HepG2 (cell line): ENCODE data around the gene TCF25. TPM values are rescaled to one million over a fixed set of nuclear protein-coding genes. Genes with fewer than 3 reads are reported as not detected.

Experiments
- ARNT2 ChIP-seq: sonication (generic); formaldehyde crosslinking; IDR thresholded peaks from 2 replicates; pipeline ENCODE4 v1.8.0; 2022; ENCODE audit warnings: mild to moderate bottlenecking, low read depth, missing genetic modification reagents, moderate library complexity
- BCL6 ChIP-seq: IDR thresholded peaks from 2 replicates; pipeline ENCODE4 v1.6.1; 2016; ENCODE audit warnings: missing genetic modification reagents, missing compliant biosample characterization
- ETV5 ChIP-seq: IDR thresholded peaks from 2 replicates; pipeline ENCODE4 v1.6.1; 2018; ENCODE audit warnings: missing biosample characterization, missing genetic modification reagents, inconsistent platforms, borderline replicate concordance
- FUBP1 ChIP-seq: sonication (generic); formaldehyde crosslinking; IDR thresholded peaks from 2 replicates; pipeline ENCODE4 v1.5.1; 2020; ENCODE audit warnings: missing genetic modification reagents, mild to moderate bottlenecking, borderline replicate concordance
- GFI1 ChIP-seq: sonication (generic); formaldehyde crosslinking; IDR thresholded peaks from 2 replicates; pipeline ENCODE4 v1.5.0; 2020; ENCODE audit warnings: missing genetic modification reagents, mild to moderate bottlenecking, borderline replicate concordance
- JUND ChIP-seq: sonication (generic); formaldehyde crosslinking; IDR thresholded peaks from 2 replicates; pipeline ENCODE4 v1.8.0; 2022; ENCODE audit warnings: mild to moderate bottlenecking, missing genetic modification reagents
- POLR2AphosphoS5 ChIP-seq: IDR thresholded peaks from 2 replicates; pipeline ENCODE4 v1.6.1; 2012; ENCODE audit warnings: low read depth, low read length
- SOX5 ChIP-seq: IDR thresholded peaks from 2 replicates; pipeline ENCODE4 v1.6.1; 2016; ENCODE audit warnings: borderline replicate concordance
- SP4 ChIP-seq: sonication (generic); formaldehyde crosslinking; IDR thresholded peaks from 2 replicates; pipeline ENCODE4 v1.8.1; 2023; ENCODE audit warnings: mild to moderate bottlenecking, missing genetic modification reagents
- TEAD3 ChIP-seq: optimal IDR thresholded peaks from 2 replicates; pipeline ENCODE3; 2016; ENCODE audit warnings: borderline replicate concordance
- ZNF180 ChIP-seq: sonication (generic); formaldehyde crosslinking; IDR thresholded peaks from 2 replicates; pipeline ENCODE4 v1.4.0; 2020; ENCODE audit warnings: low read depth, missing genetic modification reagents, borderline replicate concordance
- ZNF274 ChIP-seq: sonication (generic); formaldehyde crosslinking; IDR thresholded peaks from 2 replicates; pipeline ENCODE4 v1.5.1; 2020; ENCODE audit warnings: mild to moderate bottlenecking, missing genetic modification reagents
- ZNF549 ChIP-seq: sonication (generic); formaldehyde crosslinking; IDR thresholded peaks from 2 replicates; pipeline ENCODE4 v1.5.0; 2020; ENCODE audit warnings: missing genetic modification reagents
- ZNF567 ChIP-seq: sonication (generic); formaldehyde crosslinking; IDR thresholded peaks from 2 replicates; pipeline ENCODE4 v1.8.1; 2023; ENCODE audit warnings: mild to moderate bottlenecking, missing genetic modification reagents, borderline replicate concordance
- ZNF574 ChIP-seq: sonication (generic); formaldehyde crosslinking; IDR thresholded peaks from 2 replicates; pipeline ENCODE4 v1.4.0; 2020; ENCODE audit warnings: missing genetic modification reagents
- ZNF770 ChIP-seq: sonication (generic); formaldehyde crosslinking; IDR thresholded peaks from 2 replicates; pipeline ENCODE4 v1.5.0; 2020; ENCODE audit warnings: mild to moderate bottlenecking, missing genetic modification reagents
- polyA plus RNA-seq, 8 experiments: library from polyadenylated mRNA; depleted of rRNA in 3 of 8; stranded (reverse) in 7 of 8; unstranded in 1 of 8; fragments of >200 nt; fragmentation: Illumina TruSeq in 4 of 8; extraction: Trizol in 4 of 8; gene quantifications; 2 replicates each; pipeline versions ENCODE4 v1.2.1 to v1.2.3, GENCODE V29; 2011 to 2016; ENCODE audit warnings: low read depth in 4 of 8, missing spikeins in 1 of 8, mixed read lengths in 1 of 8; ENCODE audit not compliant: insufficient read depth in 1 of 8
- total RNA-seq, 5 experiments: library from RNA; depleted of rRNA; stranded (reverse); fragments of >200 nt; fragmentation: Illumina TruSeq; extraction: Trizol; gene quantifications; 2 replicates each; pipeline ENCODE4 v1.2.3, GENCODE V29; 2016; ENCODE audit warnings: low read depth in 1 of 5
- TF ChIP-seq, protein P1 (sequence below): sonication (generic); formaldehyde crosslinking; IDR thresholded peaks from 2 replicates; pipeline ENCODE4 v1.5.0; 2020; ENCODE audit warnings: mild to moderate bottlenecking, missing genetic modification reagents
- TF ChIP-seq, protein P2 (sequence below): sonication (generic); formaldehyde crosslinking; IDR thresholded peaks from 2 replicates; pipeline ENCODE4 v1.4.0; 2020; ENCODE audit warnings: missing genetic modification reagents

The TCF25 gene
- total and polyA plus RNA-seq, 2 of the 13 experiments (the other 11 are each of a cell fraction or from before 2014, with no cell fraction given): 138 to 206 TPM

- no peak for TF ChIP-seq FUBP1 (CRISPR knock-in tag)
- peak; percentile 40; the same call in 1 of the 2 replicates for TF ChIP-seq ZNF574 (CRISPR knock-in tag)
- TF ChIP-seq ETV5 (CRISPR knock-in tag): peak; percentile 22; the same call in 1 of the 2 replicates
- TF ChIP-seq JUND (CRISPR knock-in tag): no peak
- TF ChIP-seq SOX5: peak; percentile 54; the same call in 1 of the 2 replicates
- TF ChIP-seq, protein P1, sequence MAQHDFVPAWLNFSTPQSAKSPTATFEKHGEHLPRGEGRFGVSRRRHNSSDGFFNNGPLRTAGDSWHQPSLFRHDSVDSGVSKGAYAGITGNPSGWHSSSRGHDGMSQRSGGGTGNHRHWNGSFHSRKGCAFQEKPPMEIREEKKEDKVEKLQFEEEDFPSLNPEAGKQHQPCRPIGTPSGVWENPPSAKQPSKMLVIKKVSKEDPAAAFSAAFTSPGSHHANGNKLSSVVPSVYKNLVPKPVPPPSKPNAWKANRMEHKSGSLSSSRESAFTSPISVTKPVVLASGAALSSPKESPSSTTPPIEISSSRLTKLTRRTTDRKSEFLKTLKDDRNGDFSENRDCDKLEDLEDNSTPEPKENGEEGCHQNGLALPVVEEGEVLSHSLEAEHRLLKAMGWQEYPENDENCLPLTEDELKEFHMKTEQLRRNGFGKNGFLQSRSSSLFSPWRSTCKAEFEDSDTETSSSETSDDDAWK (CRISPR knock-in tag): no peak
- peak; percentile 37; the same call in 1 of the 2 replicates for TF ChIP-seq ZNF770 (CRISPR knock-in tag)
- no peak for TF ChIP-seq ZNF549 (CRISPR knock-in tag)
- TF ChIP-seq POLR2AphosphoS5: peak; percentile 18
- TF ChIP-seq ARNT2 (CRISPR knock-in tag): peak; percentile 54; the same call in 1 of the 2 replicates
- TF ChIP-seq SP4: no peak
- 0 out of 2 replicates have a peak, but pooled peaks have one; percentile 7 for TF ChIP-seq BCL6 (CRISPR knock-in tag)
- no peak for TF ChIP-seq TEAD3
- TF ChIP-seq ZNF274: peak; percentile 52
- TF ChIP-seq GFI1 (CRISPR knock-in tag): peak; percentile 59; the same call in 1 of the 2 replicates
- TF ChIP-seq ZNF180 (CRISPR knock-in tag): no peak
- TF ChIP-seq, protein P2, sequence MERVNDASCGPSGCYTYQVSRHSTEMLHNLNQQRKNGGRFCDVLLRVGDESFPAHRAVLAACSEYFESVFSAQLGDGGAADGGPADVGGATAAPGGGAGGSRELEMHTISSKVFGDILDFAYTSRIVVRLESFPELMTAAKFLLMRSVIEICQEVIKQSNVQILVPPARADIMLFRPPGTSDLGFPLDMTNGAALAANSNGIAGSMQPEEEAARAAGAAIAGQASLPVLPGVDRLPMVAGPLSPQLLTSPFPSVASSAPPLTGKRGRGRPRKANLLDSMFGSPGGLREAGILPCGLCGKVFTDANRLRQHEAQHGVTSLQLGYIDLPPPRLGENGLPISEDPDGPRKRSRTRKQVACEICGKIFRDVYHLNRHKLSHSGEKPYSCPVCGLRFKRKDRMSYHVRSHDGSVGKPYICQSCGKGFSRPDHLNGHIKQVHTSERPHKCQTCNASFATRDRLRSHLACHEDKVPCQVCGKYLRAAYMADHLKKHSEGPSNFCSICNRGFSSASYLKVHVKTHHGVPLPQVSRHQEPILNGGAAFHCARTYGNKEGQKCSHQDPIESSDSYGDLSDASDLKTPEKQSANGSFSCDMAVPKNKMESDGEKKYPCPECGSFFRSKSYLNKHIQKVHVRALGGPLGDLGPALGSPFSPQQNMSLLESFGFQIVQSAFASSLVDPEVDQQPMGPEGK (CRISPR knock-in tag): peak; percentile 69; the same call in 1 of the 2 replicates
- TF ChIP-seq ZNF567 (CRISPR knock-in tag): no peak
Observed at GRCh38 chr16:89842471-89843408, 30.7 kb upstream of the TCF25 start (continued).
